DOHH2 (cell line): ENCODE results near the gene KDM8.
A peak's percentile ranks its signal among the peaks of the same experiment; 100 is the strongest.

Experiments used
- H3F3A ChIP-seq: fragments of 200-600 bp; sonication (generic), shearing (Covaris generic); 2 replicates; pipeline ENCODE4 v1.6.0; 2016; ENCODE audit warnings: antibody characterized with exemption, mild to moderate bottlenecking; ENCODE audit not compliant: control insufficient read depth, insufficient read depth
- H3K27ac ChIP-seq: fragments of 200-600 bp; sonication (generic); 2 replicates; pipeline ENCODE4 v1.5.1; 2014; ENCODE audit warnings: low read depth, mild to moderate bottlenecking, low read length, moderate library complexity
- H3K27me3 ChIP-seq: fragments of 200-600 bp; sonication (generic); 2 replicates; pipeline ENCODE4 v1.6.1; 2014; ENCODE audit warnings: mild to moderate bottlenecking, low read length, mixed read lengths; ENCODE audit not compliant: control insufficient read depth
- H3K36me3 ChIP-seq: fragments of 200-600 bp; sonication (generic); 2 replicates; pipeline ENCODE4 v1.6.1; 2014; ENCODE audit warnings: mild to moderate bottlenecking, low read length, moderate library complexity, mixed read lengths; ENCODE audit not compliant: control insufficient read depth
- H3K4me1 ChIP-seq: fragments of 200-600 bp; sonication (generic); 2 replicates; pipeline ENCODE4 v1.6.1; 2014; ENCODE audit warnings: mild to moderate bottlenecking, low read length, mixed read lengths; ENCODE audit not compliant: control insufficient read depth
- H3K4me2 ChIP-seq: fragments of 200-600 bp; sonication (generic); 2 replicates; pipeline ENCODE4 v1.6.0; 2014; ENCODE audit warnings: mild to moderate bottlenecking, low read length, moderate library complexity
- H3K4me3 ChIP-seq: fragments of 200-600 bp; sonication (generic); 2 replicates; pipeline ENCODE4 v1.5.1; 2014; ENCODE audit warnings: mild to moderate bottlenecking, low read length, mixed read lengths
- H3K79me2 ChIP-seq: fragments of 200-600 bp; sonication (generic); 2 replicates; pipeline ENCODE4 v1.6.1; 2014; ENCODE audit warnings: mild to moderate bottlenecking, low read length, mixed read lengths; ENCODE audit not compliant: control insufficient read depth
- H3K9me2 ChIP-seq: fragments of 200-600 bp; sonication (generic); replicated peaks from 2 replicates; pipeline ENCODE4 v1.6.1; 2014; ENCODE audit warnings: mild to moderate bottlenecking, low read length, mixed read lengths; ENCODE audit not compliant: control insufficient read depth
- H3K9me3 ChIP-seq: fragments of 200-600 bp; sonication (generic); 2 replicates; pipeline ENCODE4 v1.6.1; 2014; ENCODE audit warnings: antibody characterized with exemption, low read length, mixed read lengths; ENCODE audit not compliant: control insufficient read depth, insufficient read depth
- H4K20me1 ChIP-seq: fragments of 200-600 bp; sonication (generic); 2 replicates; pipeline ENCODE4 v1.6.0; 2014; ENCODE audit warnings: low read depth, mild to moderate bottlenecking, antibody characterized with exemption, low read length, moderate library complexity; ENCODE audit not compliant: control insufficient read depth, insufficient read depth
- CTCF ChIP-seq: fragments of 200-600 bp; sonication (generic); IDR thresholded peaks from one replicate; pipeline ENCODE4 v1.5.1; 2014; ENCODE audit warnings: antibody characterized with exemption, mild to moderate bottlenecking, low read depth, low read length; ENCODE audit not compliant: poor library complexity, severe bottlenecking
- EZH2phosphoT487 ChIP-seq: fragments of 200-600 bp; sonication (generic); IDR thresholded peaks from 2 replicates; pipeline ENCODE4 v1.6.1; 2017; ENCODE audit warnings: borderline replicate concordance, mild to moderate bottlenecking, antibody characterized with exemption, low read length, moderate library complexity, mixed read lengths

KDM8 gene

GRCh38 chr16:27265982-27266381 is 62.7 kb downstream of the KDM8 start:
- peaks cover 53% of the 10 kb centered on the region for H3K79me2 ChIP-seq
- no peaks in the 10 kb centered on the region for H3K27me3 ChIP-seq
- peak overlapping the region; percentile 67 for H3K4me2 ChIP-seq
- H3K27ac ChIP-seq = peak overlapping the region; percentile 31
- H3K4me1 ChIP-seq = peaks cover 86% of the 10 kb centered on the region
- H3K4me3 ChIP-seq = peak overlapping the region; percentile 44; the same call in 1 of the 2 replicates
- TF ChIP-seq EZH2phosphoT487 = no peak
- TF ChIP-seq CTCF = no peak
- no peaks in the 10 kb centered on the region for H3K9me2 ChIP-seq
- H3F3A ChIP-seq = peaks cover 25% of the 10 kb centered on the region
- peaks cover 9% of the 10 kb centered on the region; the same call in 1 of the 2 replicates for H3K36me3 ChIP-seq
- no peaks in the 10 kb centered on the region for H4K20me1 ChIP-seq
- H3K9me3 ChIP-seq = no peaks in the 10 kb centered on the region

- Histone ChIP-seq H3K36me3 (peaks cover 9% of the 10 kb centered on the region; the same call in 1 of the 2 replicates), H3K79me2 (peaks cover 46% of the 10 kb centered on the region), H3K27ac (peak overlapping the region; percentile 80), H3F3A (peaks cover 33% of the 10 kb centered on the region), H3K4me1 (peaks cover 90% of the 10 kb centered on the region), H4K20me1 (no peaks in the 10 kb centered on the region), H3K27me3 (no peaks in the 10 kb centered on the region), H3K9me3 (no peaks in the 10 kb centered on the region), H3K4me3 (peak overlapping the region; percentile 83), H3K9me2 (no peaks in the 10 kb centered on the region), H3K4me2 (peak overlapping the region; percentile 87)
- TF ChIP-seq CTCF (no peak), EZH2phosphoT487 (no peak)
These were observed 63.8 kb downstream of the KDM8 start for GRCh38 chr16:27267037-27267677.

- no peaks in the 10 kb centered on the region for H3K9me3 ChIP-seq
These were observed 65.3 kb downstream of the KDM8 start, which contains the start of gene NSMCE1 for GRCh38 chr16:27268376-27269299. Gene NSMCE1 (minus strand): TSS chr16:27268772. CDS start chr16:27257570, 11,202 bp downstream.

More at GRCh38 chr16:27268376-27269299, 65.3 kb downstream of the KDM8 start, which contains the start of gene NSMCE1:
- H3K4me1 ChIP-seq = peaks cover 90% of the 10 kb centered on the region
- H3F3A ChIP-seq = peaks cover 37% of the 10 kb centered on the region
- peak within 1 kb of the TSS; percentile 87 for H3K4me2 ChIP-seq
- H3K79me2 ChIP-seq = peaks cover 39% of the 10 kb centered on the region
- peak; percentile 10 for TF ChIP-seq CTCF
- TF ChIP-seq EZH2phosphoT487 = no peak
- no peaks in the 10 kb centered on the region for H3K9me2 ChIP-seq
- H3K27me3 ChIP-seq = no peaks in the 10 kb centered on the region
- H3K36me3 ChIP-seq = peaks cover 8% of the 10 kb centered on the region; the same call in 1 of the 2 replicates
- H3K4me3 ChIP-seq = peak within 1 kb of the TSS; percentile 83
- H4K20me1 ChIP-seq = no peaks in the 10 kb centered on the region
- H3K27ac ChIP-seq = peak within 1 kb of the TSS; percentile 80
